Neural cell (in vitro differentiated cells): ENCODE data around the gene PLK2. TPM values are rescaled to one million over a fixed set of nuclear protein-coding genes. Genes with fewer than 3 reads are reported as not detected.

Experiments
- H2AFZ ChIP-seq: fragments of 200-600, 300-800 bp; sonication (generic), shearing (Covaris generic); 2 replicates; pipeline ENCODE4 v1.6.0; 2014; ENCODE audit warnings: low read depth, mild to moderate bottlenecking, antibody characterized with exemption, low read length, moderate library complexity
- H3F3A ChIP-seq: fragments of 200-600 bp; shearing (Covaris generic); 2 replicates; pipeline ENCODE4 v1.6.1; 2016; ENCODE audit warnings: mild to moderate bottlenecking, moderate library complexity, mixed read lengths, antibody characterized with exemption, low read length; ENCODE audit not compliant: insufficient read depth, poor library complexity, severe bottlenecking
- H3K27ac ChIP-seq: fragments of 200-600, 300-800 bp; sonication (generic), shearing (Covaris generic); 2 replicates; pipeline ENCODE4 v1.5.1; 2014; ENCODE audit warnings: mild to moderate bottlenecking, low read length, moderate library complexity
- H3K27me3 ChIP-seq: fragments of 300-800, 200-600 bp; sonication (generic), shearing (Covaris generic); 2 replicates; pipeline ENCODE4 v1.6.0; 2014; ENCODE audit warnings: mild to moderate bottlenecking, low read depth, low read length, moderate library complexity; ENCODE audit not compliant: insufficient read depth
- H3K36me3 ChIP-seq: fragments of 300-800, 200-600 bp; sonication (generic), shearing (Covaris generic); 2 replicates; pipeline ENCODE4 v1.5.1; 2014; ENCODE audit warnings: mild to moderate bottlenecking, antibody characterized with exemption, low read length, moderate library complexity; ENCODE audit not compliant: insufficient read depth
- H3K4me2 ChIP-seq: fragments of 300-800, 200-600 bp; sonication (generic), shearing (Covaris generic); 2 replicates; pipeline ENCODE4 v1.6.0; 2014; ENCODE audit warnings: mild to moderate bottlenecking, low read length
- H3K4me3 ChIP-seq: fragments of 300-800, 200-600 bp; sonication (generic), shearing (Covaris generic); 2 replicates; pipeline ENCODE4 v1.5.1; 2014; ENCODE audit warnings: mild to moderate bottlenecking, low read length, moderate library complexity
- H3K79me2 ChIP-seq: fragments of 200-600 bp; shearing (Covaris generic); replicated peaks from 2 replicates; pipeline ENCODE4 v1.6.0; 2014; ENCODE audit warnings: mild to moderate bottlenecking, low read length, moderate library complexity; ENCODE audit not compliant: insufficient read depth
- H3K9ac ChIP-seq: fragments of 300-800, 200-600 bp; sonication (generic), shearing (Covaris generic); 2 replicates; pipeline ENCODE4 v1.6.1; 2016; ENCODE audit warnings: mild to moderate bottlenecking, low read length, mixed read lengths
- H3K9me2 ChIP-seq: fragments of 200-600 bp; shearing (Covaris generic); 2 replicates; pipeline ENCODE4 v1.6.1; 2016; ENCODE audit warnings: mild to moderate bottlenecking, low read length, mixed read lengths; ENCODE audit not compliant: insufficient read depth
- H3K9me3 ChIP-seq: fragments of 200-600, 300-800 bp; sonication (generic), shearing (Covaris generic); 2 replicates; pipeline ENCODE4 v1.6.1; 2016; ENCODE audit warnings: mild to moderate bottlenecking, mixed run types, low read length, moderate library complexity, mixed read lengths
- H4K20me1 ChIP-seq: fragments of 200-600 bp; shearing (Covaris generic); 2 replicates; pipeline ENCODE4 v1.6.1; 2016; ENCODE audit warnings: mild to moderate bottlenecking, mixed run types; ENCODE audit not compliant: insufficient read depth
- EP300 ChIP-seq: fragments of 450-650 bp; conservative IDR thresholded peaks from 2 replicates; pipeline ENCODE4 v1.6.1; 2014; ENCODE audit warnings: antibody characterized with exemption, mild to moderate bottlenecking, moderate library complexity; ENCODE audit not compliant: poor library complexity, severe bottlenecking
- EZH2 ChIP-seq: fragments of 200-600, 300-800 bp; shearing (Covaris generic), sonication (generic); IDR thresholded peaks from 2 replicates; pipeline ENCODE4 v1.6.1; 2014; ENCODE audit warnings: antibody characterized with exemption, low read length, borderline replicate concordance, mild to moderate bottlenecking; ENCODE audit not compliant: insufficient read depth, poor library complexity, severe bottlenecking
- MXI1 ChIP-seq: fragments of 450-650 bp; conservative IDR thresholded peaks from 2 replicates; pipeline ENCODE4 v1.6.1; 2014; ENCODE audit warnings: antibody characterized with exemption, mild to moderate bottlenecking; ENCODE audit not compliant: poor library complexity, severe bottlenecking
- POLR2AphosphoS5 ChIP-seq: IDR thresholded peaks from 2 replicates; pipeline ENCODE4 v1.6.1; 2012
- RAD21 ChIP-seq: fragments of 450-650 bp; conservative IDR thresholded peaks from 2 replicates; pipeline ENCODE4 v1.6.1; 2014; ENCODE audit warnings: antibody characterized with exemption, mild to moderate bottlenecking, moderate library complexity
- SMC3 ChIP-seq: fragments of 450-650 bp; conservative IDR thresholded peaks from 2 replicates; pipeline ENCODE4 v1.6.1; 2014; ENCODE audit warnings: antibody characterized with exemption, mild to moderate bottlenecking, moderate library complexity; ENCODE audit not compliant: poor library complexity
- TAF1 ChIP-seq: IDR thresholded peaks from 2 replicates; pipeline ENCODE4 v1.6.1; 2012; ENCODE audit warnings: low read depth
- polyA plus RNA-seq: library from polyadenylated mRNA; depleted of rRNA; stranded (reverse); fragments of >200 nt; gene quantifications from 2 replicates; pipeline ENCODE4 v1.2.3, GENCODE V29; 2014
- TF ChIP-seq, protein P1 (sequence below): fragments of 450-650 bp; IDR thresholded peaks from 2 replicates; pipeline ENCODE4 v1.5.1; 2014; ENCODE audit warnings: antibody characterized with exemption, mild to moderate bottlenecking, moderate library complexity; ENCODE audit not compliant: poor library complexity, severe bottlenecking
- TF ChIP-seq, protein P2 (sequence below): IDR thresholded peaks from 2 replicates; pipeline ENCODE4 v1.6.1; 2012; ENCODE audit warnings: borderline replicate concordance

PLK2 gene
- polyA plus RNA-seq, 1 donor from 2014 or later: 309 TPM

DNA sequence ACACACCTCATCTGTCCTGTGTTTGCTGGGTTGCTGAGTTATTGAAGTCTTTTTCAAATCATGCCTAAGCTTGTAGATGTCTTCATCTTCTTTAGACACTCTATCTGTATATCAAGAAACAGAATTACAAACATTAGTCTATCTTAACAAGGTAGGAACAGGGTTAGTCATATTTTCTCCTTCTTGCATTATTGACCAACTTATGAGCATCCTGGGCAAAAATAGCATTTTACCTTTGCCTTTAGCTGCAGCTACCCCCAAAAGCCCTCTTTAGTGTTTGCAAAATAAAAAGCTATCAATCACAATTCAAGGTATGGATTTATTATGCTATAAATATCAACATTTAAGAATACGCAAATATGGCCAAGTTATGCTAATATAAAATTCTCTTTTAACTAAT, 3.4 kb downstream of the PLK2 start:
- H3K36me3 ChIP-seq: peaks cover 48% of the 10 kb centered on the region
- peak overlapping the region; percentile 97 for H3K4me2 ChIP-seq
- H3K9ac ChIP-seq: peak overlapping the region; percentile 96
- H3K9me2 ChIP-seq: no peaks in the 10 kb centered on the region
- H3K79me2 ChIP-seq: peaks cover 61% of the 10 kb centered on the region
- no peak overlapping the region for H3K27ac ChIP-seq
- H3K4me3 ChIP-seq: peak overlapping the region; percentile 88
- H3K27me3 ChIP-seq: no peaks in the 10 kb centered on the region
- no peaks in the 10 kb centered on the region for H3K9me3 ChIP-seq
- H3F3A ChIP-seq: no peaks in the 10 kb centered on the region
- H2AFZ ChIP-seq: no peak overlapping the region
- TF ChIP-seq RAD21 (no peak), EP300 (no peak), EZH2 (no peak), POLR2AphosphoS5 (no peak), MXI1 (no peak), TAF1 (no peak), SMC3 (no peak)
- TF ChIP-seq, protein P1, sequence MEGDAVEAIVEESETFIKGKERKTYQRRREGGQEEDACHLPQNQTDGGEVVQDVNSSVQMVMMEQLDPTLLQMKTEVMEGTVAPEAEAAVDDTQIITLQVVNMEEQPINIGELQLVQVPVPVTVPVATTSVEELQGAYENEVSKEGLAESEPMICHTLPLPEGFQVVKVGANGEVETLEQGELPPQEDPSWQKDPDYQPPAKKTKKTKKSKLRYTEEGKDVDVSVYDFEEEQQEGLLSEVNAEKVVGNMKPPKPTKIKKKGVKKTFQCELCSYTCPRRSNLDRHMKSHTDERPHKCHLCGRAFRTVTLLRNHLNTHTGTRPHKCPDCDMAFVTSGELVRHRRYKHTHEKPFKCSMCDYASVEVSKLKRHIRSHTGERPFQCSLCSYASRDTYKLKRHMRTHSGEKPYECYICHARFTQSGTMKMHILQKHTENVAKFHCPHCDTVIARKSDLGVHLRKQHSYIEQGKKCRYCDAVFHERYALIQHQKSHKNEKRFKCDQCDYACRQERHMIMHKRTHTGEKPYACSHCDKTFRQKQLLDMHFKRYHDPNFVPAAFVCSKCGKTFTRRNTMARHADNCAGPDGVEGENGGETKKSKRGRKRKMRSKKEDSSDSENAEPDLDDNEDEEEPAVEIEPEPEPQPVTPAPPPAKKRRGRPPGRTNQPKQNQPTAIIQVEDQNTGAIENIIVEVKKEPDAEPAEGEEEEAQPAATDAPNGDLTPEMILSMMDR: no peak
- TF ChIP-seq, protein P2, sequence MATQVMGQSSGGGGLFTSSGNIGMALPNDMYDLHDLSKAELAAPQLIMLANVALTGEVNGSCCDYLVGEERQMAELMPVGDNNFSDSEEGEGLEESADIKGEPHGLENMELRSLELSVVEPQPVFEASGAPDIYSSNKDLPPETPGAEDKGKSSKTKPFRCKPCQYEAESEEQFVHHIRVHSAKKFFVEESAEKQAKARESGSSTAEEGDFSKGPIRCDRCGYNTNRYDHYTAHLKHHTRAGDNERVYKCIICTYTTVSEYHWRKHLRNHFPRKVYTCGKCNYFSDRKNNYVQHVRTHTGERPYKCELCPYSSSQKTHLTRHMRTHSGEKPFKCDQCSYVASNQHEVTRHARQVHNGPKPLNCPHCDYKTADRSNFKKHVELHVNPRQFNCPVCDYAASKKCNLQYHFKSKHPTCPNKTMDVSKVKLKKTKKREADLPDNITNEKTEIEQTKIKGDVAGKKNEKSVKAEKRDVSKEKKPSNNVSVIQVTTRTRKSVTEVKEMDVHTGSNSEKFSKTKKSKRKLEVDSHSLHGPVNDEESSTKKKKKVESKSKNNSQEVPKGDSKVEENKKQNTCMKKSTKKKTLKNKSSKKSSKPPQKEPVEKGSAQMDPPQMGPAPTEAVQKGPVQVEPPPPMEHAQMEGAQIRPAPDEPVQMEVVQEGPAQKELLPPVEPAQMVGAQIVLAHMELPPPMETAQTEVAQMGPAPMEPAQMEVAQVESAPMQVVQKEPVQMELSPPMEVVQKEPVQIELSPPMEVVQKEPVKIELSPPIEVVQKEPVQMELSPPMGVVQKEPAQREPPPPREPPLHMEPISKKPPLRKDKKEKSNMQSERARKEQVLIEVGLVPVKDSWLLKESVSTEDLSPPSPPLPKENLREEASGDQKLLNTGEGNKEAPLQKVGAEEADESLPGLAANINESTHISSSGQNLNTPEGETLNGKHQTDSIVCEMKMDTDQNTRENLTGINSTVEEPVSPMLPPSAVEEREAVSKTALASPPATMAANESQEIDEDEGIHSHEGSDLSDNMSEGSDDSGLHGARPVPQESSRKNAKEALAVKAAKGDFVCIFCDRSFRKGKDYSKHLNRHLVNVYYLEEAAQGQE: no peak
- peaks cover 5% of the 10 kb centered on the region for H4K20me1 ChIP-seq

DNA sequence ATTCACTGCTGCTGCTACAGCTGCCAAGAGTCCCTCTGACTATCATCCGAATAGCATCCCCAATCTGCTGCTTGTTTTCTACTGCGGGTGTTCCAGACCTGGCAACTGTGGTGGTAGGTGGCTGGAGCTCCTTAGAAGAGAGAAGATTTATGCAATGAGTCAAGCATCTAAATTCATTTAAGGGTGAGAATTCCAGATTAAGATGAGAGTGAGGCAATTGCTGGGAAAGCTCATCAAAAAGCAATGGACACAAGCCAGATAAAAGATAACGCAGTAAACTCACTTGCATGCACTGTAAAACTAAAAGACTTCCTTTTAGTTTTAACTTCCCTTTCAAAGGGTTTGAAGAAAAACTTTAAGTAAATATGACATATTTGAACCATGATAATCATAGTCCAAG, 3.9 kb downstream of the PLK2 start:
- Histone ChIP-seq H3K36me3 (peaks cover 48% of the 10 kb centered on the region), H3K4me2 (peak overlapping the region; percentile 97), H3K4me3 (peak overlapping the region; percentile 88)

More for the DNA sequence above, 3.9 kb downstream of the PLK2 start:
- Histone ChIP-seq H4K20me1 (peaks cover 5% of the 10 kb centered on the region), H3K9me3 (no peaks in the 10 kb centered on the region), H3K9me2 (no peaks in the 10 kb centered on the region), H3K27ac (no peak overlapping the region), H3K27me3 (no peaks in the 10 kb centered on the region), H3K9ac (no peak overlapping the region), H3F3A (no peaks in the 10 kb centered on the region), H3K79me2 (peaks cover 61% of the 10 kb centered on the region), H2AFZ (no peak overlapping the region)
- TF ChIP-seq, protein P1: no peak
- no peak for TF ChIP-seq TAF1
- TF ChIP-seq EZH2: no peak
- no peak for TF ChIP-seq SMC3
- no peak for TF ChIP-seq MXI1
- TF ChIP-seq EP300: no peak
- no peak for TF ChIP-seq POLR2AphosphoS5
- TF ChIP-seq, protein P2: no peak
- TF ChIP-seq RAD21: no peak
